K562 (cell line): ENCODE data around the gene USP7. TPM values are rescaled to one million over a fixed set of nuclear protein-coding genes. Genes with fewer than 3 reads are reported as not detected.

ENCODE experiments used
- ASH1L ChIP-seq: fragments of 450-650 bp; IDR thresholded peaks from 2 replicates; pipeline ENCODE4 v1.6.1; 2018; ENCODE audit warnings: borderline replicate concordance, mild to moderate bottlenecking, low read depth; ENCODE audit not compliant: partially characterized antibody
- CGGBP1 ChIP-seq: fragments of 250-450 bp; sonication (Bioruptor Pico); IDR thresholded peaks from 2 replicates; pipeline ENCODE4 v1.9.0; 2021; ENCODE audit warnings: mild to moderate bottlenecking
- DMBX1 ChIP-seq: fragments of 250-450 bp; sonication (Bioruptor Pico); IDR thresholded peaks from 2 replicates; pipeline ENCODE4 v1.8.0; 2022; ENCODE audit warnings: inconsistent platforms, mild to moderate bottlenecking, moderate library complexity, borderline replicate concordance
- ESRRB ChIP-seq: fragments of 250-450 bp; sonication (Bioruptor Pico); IDR thresholded peaks from 2 replicates; pipeline ENCODE4 v1.5.0; 2020; ENCODE audit warnings: mild to moderate bottlenecking, moderate library complexity, borderline replicate concordance
- ETV5 ChIP-seq: sonication (generic); formaldehyde crosslinking; IDR thresholded peaks from 2 replicates; pipeline ENCODE4 v1.4.0; 2020; ENCODE audit warnings: low read depth, mild to moderate bottlenecking, missing genetic modification reagents
- FOS ChIP-seq: IDR thresholded peaks from 3 replicates; pipeline ENCODE4 v1.6.1; 2011; ENCODE audit not compliant: insufficient read length; ENCODE audit errors: extremely low read depth
- FUS ChIP-seq: fragments of 200-400 bp; formaldehyde crosslinking; optimal IDR thresholded peaks from 2 replicates; pipeline ENCODE3; 2017; ENCODE audit warnings: low read depth, low read length
- HMG20B ChIP-seq: fragments of 250-450 bp; sonication (Bioruptor Pico); IDR thresholded peaks from 2 replicates; pipeline ENCODE4 v1.5.0; 2021; ENCODE audit warnings: mild to moderate bottlenecking
- JUN ChIP-seq, 2 experiments: sonication (generic) in 1 of 2; formaldehyde crosslinking in 1 of 2; IDR thresholded peaks; 2 replicates each; pipeline versions ENCODE4 v1.6.1 to v1.8.0; 2012 to 2022; ENCODE audit warnings: borderline replicate concordance in 2 of 2, mild to moderate bottlenecking in 2 of 2, improper control_type of control experiment in 1 of 2, low read depth in 1 of 2, low read length in 1 of 2, missing genetic modification reagents in 1 of 2
- JUNB ChIP-seq: fragments of 450-650 bp; formaldehyde crosslinking; conservative IDR thresholded peaks from 2 replicates; pipeline ENCODE4 v1.4.0; 2020; ENCODE audit warnings: mild to moderate bottlenecking
- KAT2B ChIP-seq: IDR thresholded peaks from one replicate; pipeline ENCODE4 v1.6.1; 2012; ENCODE audit warnings: low read depth, mild to moderate bottlenecking, control low read depth, inconsistent platforms, low read length, moderate library complexity
- KDM5B ChIP-seq: fragments of 200-600 bp; sonication (generic); IDR thresholded peaks from 2 replicates; pipeline ENCODE4 v1.6.1; 2012; ENCODE audit warnings: low read depth, mild to moderate bottlenecking, moderate library complexity, low read length, control low read depth, inconsistent platforms; ENCODE audit not compliant: insufficient replicate concordance
- MTA2 ChIP-seq: fragments of 450-650 bp; IDR thresholded peaks from 2 replicates; pipeline ENCODE4 v1.6.1; 2016; ENCODE audit warnings: low read depth
- NCOA2 ChIP-seq, 2 experiments: fragments of 450-650 bp; IDR thresholded peaks; 2 replicates each; pipeline ENCODE4 v1.6.1; 2018; ENCODE audit warnings: mild to moderate bottlenecking in 2 of 2, moderate library complexity in 1 of 2; ENCODE audit not compliant: partially characterized antibody in 2 of 2
- NEUROD1 ChIP-seq: fragments of 150-350 bp; IDR thresholded peaks from 2 replicates; pipeline ENCODE4 v1.6.1; 2014; ENCODE audit warnings: borderline replicate concordance, low read length, low read depth; ENCODE audit not compliant: partially characterized antibody
- PTTG1 ChIP-seq: fragments of 450-650 bp; IDR thresholded peaks from 2 replicates; pipeline ENCODE4 v1.6.1; 2016; ENCODE audit warnings: low read depth, mild to moderate bottlenecking, missing genetic modification characterization, missing compliant biosample characterization
- RAD21 ChIP-seq, 2 experiments: fragments of 250-450 bp in 1 of 2; fragments of 450-650 bp in 1 of 2; sonication (Bioruptor Pico) in 1 of 2; formaldehyde crosslinking in 1 of 2; IDR thresholded peaks in 1 of 2; conservative IDR thresholded peaks in 1 of 2; 2 replicates each; pipeline versions ENCODE4 v1.4.0 to v1.8.0; 2020 to 2022; ENCODE audit warnings: mild to moderate bottlenecking in 2 of 2, moderate library complexity in 1 of 2
- SMAD2 ChIP-seq: fragments of 150-350 bp; IDR thresholded peaks from 2 replicates; pipeline ENCODE4 v1.6.1; 2014; ENCODE audit warnings: low read depth, mild to moderate bottlenecking, low read length
- SNIP1 ChIP-seq: fragments of 450-650 bp; IDR thresholded peaks from 2 replicates; pipeline ENCODE4 v1.7.1; 2017; ENCODE audit warnings: low read depth, mild to moderate bottlenecking
- SRF ChIP-seq, 2 experiments: fragments of 250-450, 450-650 bp in 1 of 2; sonication (Bioruptor Pico) in 1 of 2; sonication (generic) in 1 of 2; formaldehyde crosslinking; IDR thresholded peaks; 2 replicates each; pipeline versions ENCODE4 v1.5.0 to v1.5.1; 2020 to 2022; ENCODE audit warnings: mild to moderate bottlenecking in 1 of 2, missing genetic modification reagents in 1 of 2
- SRSF9 ChIP-seq: fragments of 200-400 bp; formaldehyde crosslinking; IDR thresholded peaks from 2 replicates; pipeline ENCODE4 v1.6.1; 2017; ENCODE audit warnings: low read depth, low read length, borderline replicate concordance
- THAP12 ChIP-seq: fragments of 250-450 bp; sonication (Bioruptor Pico); IDR thresholded peaks from 2 replicates; pipeline ENCODE4 v1.9.0; 2021; ENCODE audit warnings: mild to moderate bottlenecking, inconsistent platforms
- TRIM24 ChIP-seq, 2 experiments: fragments of 450-650 bp; IDR thresholded peaks; 2 replicates each; pipeline ENCODE4 v1.6.1; 2016
- ZNF280B ChIP-seq: fragments of 250-450 bp; sonication (Bioruptor Pico); IDR thresholded peaks from 2 replicates; pipeline ENCODE4 v1.5.1; 2021; ENCODE audit warnings: mild to moderate bottlenecking
- ZNF589 ChIP-seq: fragments of 200-800 bp; sonication (Bioruptor generic); IDR thresholded peaks from 2 replicates; pipeline ENCODE4 v1.6.1; 2016; ENCODE audit warnings: low read depth, missing genetic modification characterization, missing compliant biosample characterization
- polyA plus RNA-seq, 8 experiments: library from polyadenylated mRNA; depleted of rRNA in 4 of 8; stranded (reverse) in 5 of 8; unstranded in 3 of 8; fragments of >200 nt; fragmentation: Nextera tagmentation in 2 of 8; fragmentation: Illumina TruSeq in 1 of 8; extraction: Ambion mirVana in 2 of 8; extraction: Trizol in 1 of 8; gene quantifications; 2 replicates each; pipeline versions ENCODE4 v1.2.1 to v1.2.3, GENCODE V29; 2011 to 2014; ENCODE audit warnings: inconsistent platforms in 1 of 8, missing spikeins in 1 of 8
- total RNA-seq, 7 experiments: library from RNA; depleted of rRNA in 6 of 7; stranded (reverse); fragments of >200 nt in 6 of 7; fragmentation: Illumina TruSeq in 2 of 7; extraction: Trizol in 2 of 7; gene quantifications; 2 replicates each; pipeline versions ENCODE4 v1.2.1 to v1.2.3, GENCODE V29; 2011 to 2021; ENCODE audit warnings: low replicate concordance in 1 of 7

Gene USP7
- total and polyA plus RNA-seq, 9 of the 15 experiments (the other 6 are each of a cell fraction or from before 2014, with no cell fraction given), result 17.1 to 145 (median 57.9) TPM

- TF ChIP-seq ETV5 (CRISPR knock-in tag) (no peak; the same call in 1 of the 2 replicates), SRF (CRISPR knock-in tag; IDR thresholded peaks at IDR 0.05) (no peak), ZNF280B (CRISPR knock-in tag) (no peak), SNIP1 (no peak), JUNB (no peak), JUN (IDR thresholded peaks at IDR 0.05; ENCODE audit: borderline replicate concordance, low read depth, low read length) (no peak), JUN (CRISPR knock-in tag; IDR thresholded peaks at IDR 0.05; ENCODE audit: borderline replicate concordance) (no peak), NEUROD1 (no peak), CGGBP1 (CRISPR knock-in tag) (no peak), FOS (no peak), RAD21 (CRISPR knock-in tag; conservative IDR thresholded peaks at IDR 0.05 in 1 of 2, IDR thresholded peaks at IDR 0.05 in 1 of 2) (no peak), TRIM24 (IDR thresholded peaks at IDR 0.05) (no peak), SMAD2 (no peak), MTA2 (no peak), DMBX1 (CRISPR knock-in tag) (no peak), THAP12 (no peak), KDM5B (peak; percentile 44), SRSF9 (no peak), FUS (no peak), KAT2B (no peak), ZNF589 (CRISPR knock-in tag) (no peak), ESRRB (CRISPR knock-in tag) (no peak), PTTG1 (tag) (no peak), ASH1L (no peak), HMG20B (CRISPR knock-in tag) (no peak), NCOA2 (IDR thresholded peaks at IDR 0.05; ENCODE audit: partially characterized antibody in 2 of 2) (no peak)
Measured at GRCh38 chr16:8962393-8963009, 1.2 kb downstream of the USP7 start (continued).
